Femur (tissue), 1 donor: ENCODE results near the gene EXOC3L4.
A peak's percentile ranks its signal among the peaks of the same experiment; 100 is the strongest.

Experiments used
- DNase-seq: peaks from one replicate; pipeline ENCODE4 v3.0.0-alpha.2; 2017

Gene EXOC3L4

DNA sequence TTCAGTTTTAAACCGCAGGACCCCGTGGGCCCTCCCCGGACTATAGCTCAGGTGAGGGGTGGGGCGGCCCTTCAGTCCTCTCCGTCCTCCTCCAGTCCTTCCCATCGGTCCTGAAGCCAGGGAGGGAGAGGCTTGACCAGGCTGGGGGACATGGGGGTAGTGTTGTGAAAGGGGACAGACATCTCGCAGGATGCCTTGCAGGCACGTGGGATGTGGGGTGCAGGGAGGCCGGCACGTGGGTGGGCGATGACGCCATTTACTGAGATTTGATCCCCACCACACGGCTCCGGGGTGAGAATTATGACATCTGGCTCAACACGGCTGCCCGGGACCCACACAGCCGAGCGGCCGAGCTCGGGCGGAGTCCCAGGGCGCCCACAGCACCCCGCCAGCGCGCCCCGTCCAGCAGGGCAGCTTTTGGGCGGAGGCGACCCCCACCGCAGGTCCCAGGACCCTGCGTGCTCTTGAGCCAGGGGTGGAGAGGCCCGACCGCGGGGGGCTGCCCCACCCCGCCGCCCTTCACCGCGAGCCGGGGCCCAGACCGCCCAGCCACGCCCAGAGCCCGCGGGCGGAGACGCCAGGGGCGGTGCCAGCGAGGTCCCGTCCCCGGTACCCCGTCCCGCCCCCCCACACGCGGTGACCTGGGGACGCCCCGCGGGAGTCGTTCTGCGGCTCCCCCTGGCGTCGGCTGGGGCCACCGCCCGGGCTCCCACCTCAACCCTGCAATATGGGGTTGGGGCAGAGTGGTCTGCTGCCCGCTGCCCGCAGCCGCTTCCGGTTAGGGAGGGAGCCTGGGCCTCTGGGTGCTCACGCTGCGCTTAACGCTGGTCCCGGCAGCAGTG is 3.3 kb upstream of the EXOC3L4 start:
- no peak for DNase-seq

DNA sequence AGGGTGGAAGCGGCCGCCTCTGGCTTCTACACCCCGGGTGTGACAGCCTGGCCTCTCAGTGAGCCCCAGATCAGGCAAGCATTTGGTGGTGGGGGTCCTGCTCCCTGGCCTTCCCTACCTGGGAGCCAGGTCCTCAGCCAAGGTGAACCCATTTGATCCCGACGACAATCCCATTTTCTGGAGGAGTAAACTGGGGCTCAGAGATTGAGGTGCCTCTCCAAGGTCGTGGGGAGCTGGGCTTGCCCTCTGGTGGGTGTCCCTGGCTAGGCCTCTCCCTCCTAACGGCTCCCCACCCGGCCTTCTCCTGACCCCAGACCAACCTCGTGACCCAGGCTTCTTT is 2.7 kb upstream of the EXOC3L4 start:
- DNase-seq, result no peak

DNA sequence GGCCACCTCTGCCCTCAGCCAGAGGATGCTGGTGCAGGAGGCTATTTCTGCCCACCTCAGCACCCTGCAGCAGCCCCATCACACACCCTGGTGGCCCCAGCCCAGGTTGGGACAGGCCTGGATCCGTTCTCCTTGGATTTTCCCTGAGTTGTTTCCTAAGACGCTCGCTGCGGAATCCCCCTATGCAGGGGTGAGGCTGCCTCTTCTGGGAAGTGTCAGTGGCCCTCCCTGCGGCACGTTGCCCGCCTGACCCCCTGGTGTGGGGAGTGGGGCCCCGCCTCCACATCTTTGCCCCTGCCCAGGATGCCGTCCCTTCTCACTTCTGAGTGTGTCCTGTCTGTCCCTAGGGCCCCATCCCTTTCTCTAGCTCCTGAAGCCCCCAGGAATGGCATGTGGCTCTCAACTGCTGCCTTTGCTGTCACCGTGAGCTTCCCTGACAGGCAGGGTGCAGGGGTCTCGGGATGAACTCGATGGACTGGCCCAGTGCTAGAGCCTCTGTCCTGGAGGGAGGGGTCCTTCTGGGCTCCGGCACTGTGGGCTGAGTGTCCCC is 594 bp upstream of the EXOC3L4 start:
- no peak for DNase-seq

DNA sequence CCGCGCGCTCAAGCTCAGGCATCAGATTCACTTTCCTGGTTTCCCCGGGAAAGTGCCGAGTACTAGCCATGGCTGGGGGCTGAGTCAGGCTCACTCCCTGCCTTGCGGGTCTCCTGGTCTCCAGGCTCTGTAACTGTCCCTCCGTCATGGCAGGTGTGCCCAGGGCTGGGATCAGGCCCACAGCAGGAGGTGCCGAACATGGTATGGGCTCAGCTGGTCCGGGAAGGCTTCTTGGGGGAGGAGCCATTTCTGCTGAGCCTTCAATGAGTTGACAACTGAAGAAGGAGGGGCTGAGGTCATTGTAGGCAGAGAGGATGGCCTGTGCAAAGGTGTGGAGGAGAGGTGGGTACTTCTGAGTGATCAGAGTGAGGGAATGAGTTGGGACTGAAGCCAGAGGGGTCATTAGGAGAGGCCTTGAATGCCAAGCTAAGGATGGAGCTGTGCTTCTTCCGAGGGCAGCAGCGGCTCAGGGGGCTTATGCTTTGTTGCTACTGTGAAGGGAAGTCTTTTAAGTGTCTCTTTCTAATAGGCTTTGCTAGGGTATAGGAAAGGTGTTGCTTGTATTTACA is 769 bp downstream of the EXOC3L4 start:
- DNase-seq, result no peak

DNA sequence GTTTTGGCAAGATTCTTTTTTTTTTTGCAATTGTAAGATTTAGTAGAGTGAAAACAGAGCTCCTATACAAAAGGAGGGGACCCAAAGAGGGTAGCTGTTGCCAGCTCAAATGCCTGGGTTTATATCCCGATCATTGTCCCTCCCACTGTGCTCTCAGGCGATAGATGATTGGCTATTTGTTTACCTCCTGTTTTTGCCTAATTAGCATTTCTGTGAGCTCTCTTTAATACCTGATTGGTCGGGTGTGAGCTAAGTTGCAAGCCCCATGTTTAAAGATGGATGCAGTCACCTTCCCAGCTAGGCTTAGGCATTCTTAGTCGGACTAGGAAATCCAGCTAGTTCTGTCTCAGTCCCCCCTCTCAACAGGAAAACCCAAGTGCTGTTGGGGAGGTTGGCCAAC is 1.9 kb downstream of the EXOC3L4 start:
- no peak for DNase-seq

DNA sequence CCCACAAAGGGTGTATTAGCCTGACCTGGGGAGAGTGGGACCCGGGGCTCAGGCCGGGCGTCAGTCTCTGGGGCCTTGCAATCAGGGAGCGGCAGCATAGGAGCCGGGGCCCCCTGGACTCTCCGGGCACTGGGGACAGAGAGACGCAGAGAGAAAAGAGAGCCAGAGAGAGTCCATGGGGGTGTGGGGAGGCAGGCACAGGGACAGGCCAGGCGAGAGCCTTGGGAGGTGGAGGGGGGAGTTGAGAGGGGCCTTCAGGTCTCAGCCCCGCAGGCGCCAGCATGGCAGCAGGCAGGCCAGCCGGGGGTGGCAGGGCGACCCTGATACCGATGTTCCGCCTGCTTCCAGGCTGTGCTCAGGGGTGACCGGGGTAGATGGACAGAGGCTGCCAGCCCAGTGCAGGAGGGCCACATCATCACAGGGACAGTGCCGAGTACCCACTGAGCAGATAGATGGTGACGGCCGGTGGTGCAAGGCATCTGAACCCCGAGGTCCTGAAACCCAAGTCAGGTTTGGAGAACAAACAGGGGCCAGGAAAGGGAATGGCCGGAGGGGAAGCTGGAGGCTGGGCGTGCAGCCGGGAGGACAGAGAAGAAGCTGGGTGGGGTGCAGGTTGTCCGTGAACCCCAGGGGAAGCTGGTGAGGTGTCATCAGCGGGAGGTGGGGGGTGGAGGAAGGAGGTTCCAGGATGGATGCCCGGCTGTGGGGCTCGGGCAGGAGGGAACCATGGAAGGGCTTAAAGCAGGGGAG is 2.9 kb downstream of the EXOC3L4 start:
- no peak for DNase-seq

DNA sequence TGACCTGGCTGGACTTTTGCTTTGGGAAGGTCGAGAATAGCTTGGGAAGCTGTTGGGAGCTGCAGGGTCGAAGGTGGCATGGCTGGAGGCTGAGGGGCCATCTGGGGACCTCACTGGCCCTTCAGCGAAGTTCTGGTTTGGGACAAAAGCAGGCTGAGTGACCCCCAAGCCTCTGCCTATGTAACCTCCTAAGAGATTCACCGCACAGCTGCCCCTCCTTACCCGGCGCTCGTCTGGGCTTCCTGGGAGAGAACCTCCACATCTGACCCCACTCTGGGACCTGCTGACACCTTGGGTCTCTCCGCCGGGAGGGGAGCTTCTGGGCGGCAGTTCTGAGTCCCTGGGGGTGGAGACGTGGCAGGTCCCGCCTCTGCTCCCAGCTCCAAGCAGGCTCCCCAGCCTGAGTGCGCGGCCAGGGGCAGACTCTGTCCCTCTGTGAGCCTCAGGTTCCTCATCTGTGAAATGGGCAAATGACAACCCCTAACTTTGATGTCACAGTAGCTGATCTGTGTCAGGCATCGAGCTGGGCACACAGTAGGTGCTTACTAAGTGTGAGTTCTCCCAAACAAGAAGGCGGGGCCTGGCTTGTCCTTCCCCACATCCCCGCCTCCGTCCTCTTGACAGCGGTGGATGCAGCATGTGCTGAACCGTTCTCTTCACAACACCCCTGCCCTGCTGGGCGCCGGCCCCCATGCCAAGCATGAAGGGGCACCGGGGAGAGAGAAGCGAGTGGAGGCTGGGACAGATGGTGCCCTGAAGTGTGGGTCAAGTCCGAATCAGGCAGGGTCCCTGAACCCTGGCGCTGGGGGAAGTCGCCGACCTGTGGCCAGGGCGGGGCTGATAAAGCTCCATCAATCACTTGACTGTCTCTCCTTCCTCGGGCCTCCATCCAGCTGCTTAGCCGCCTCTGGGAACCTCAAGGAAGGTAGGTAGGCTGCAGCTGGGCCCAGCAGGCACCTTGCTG is 3.8 kb downstream of the EXOC3L4 start:
- DNase-seq, result no peak

DNA sequence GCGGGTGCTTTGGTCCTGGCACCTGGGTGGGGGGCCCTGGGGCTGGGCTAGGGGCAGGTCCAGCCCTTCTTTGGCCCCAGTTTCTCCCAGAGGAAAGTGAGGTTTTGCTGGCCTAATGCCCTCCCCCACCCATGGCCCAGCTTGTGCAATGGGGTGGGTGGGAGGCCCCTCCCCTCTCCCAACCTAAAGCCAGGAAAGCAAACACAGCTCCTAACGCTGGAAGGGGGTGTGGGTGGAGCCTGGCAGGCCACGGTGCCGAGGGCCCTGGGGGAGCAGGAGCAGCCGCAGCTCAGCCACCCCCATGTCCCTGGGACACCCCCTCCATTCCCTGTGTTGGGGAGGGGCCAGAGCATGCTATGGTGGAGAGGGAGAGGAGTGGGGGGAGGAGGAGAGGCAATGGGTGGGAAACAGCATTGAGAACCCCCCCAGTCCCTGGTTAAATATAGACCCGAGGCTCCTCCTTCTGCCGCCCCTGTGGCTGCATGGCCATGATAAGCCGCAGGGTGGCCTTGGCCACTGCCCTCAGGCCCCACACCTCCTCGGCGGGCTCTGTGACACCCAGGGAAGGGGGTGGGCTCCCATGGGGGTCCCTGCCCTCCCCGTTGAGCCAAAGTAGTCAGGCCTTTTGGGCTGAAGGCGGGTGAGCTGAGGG is 4.7 kb downstream of the EXOC3L4 start:
- DNase-seq, result no peak

DNA sequence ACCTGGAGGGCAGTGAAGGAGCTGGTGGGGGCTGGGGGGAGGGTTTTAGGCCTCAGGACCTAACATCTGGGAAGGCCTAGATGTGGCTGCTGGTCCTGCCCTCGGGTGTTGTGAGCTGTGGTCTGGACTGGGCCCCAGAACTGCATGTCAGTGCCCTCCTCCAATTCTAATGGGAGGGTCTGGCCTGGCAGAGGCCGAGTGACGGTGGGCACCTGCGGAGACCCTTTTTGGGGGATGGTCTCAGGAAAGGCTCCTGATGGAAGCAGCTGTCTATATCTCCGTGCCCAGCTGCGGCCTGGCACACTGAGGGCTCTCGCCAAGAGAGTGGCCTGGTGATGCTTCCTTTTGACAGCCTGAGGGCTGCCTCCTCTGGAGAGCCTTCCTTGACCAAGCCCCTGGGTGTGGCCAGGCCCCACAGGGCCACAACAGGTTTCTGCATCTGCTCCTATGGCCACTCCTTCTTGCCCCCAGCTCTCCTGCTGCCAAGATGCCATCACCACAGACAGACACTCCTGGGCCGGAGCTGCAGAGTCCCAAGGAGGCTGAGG is 5.3 kb downstream of the EXOC3L4 start:
- no peak for DNase-seq

DNA sequence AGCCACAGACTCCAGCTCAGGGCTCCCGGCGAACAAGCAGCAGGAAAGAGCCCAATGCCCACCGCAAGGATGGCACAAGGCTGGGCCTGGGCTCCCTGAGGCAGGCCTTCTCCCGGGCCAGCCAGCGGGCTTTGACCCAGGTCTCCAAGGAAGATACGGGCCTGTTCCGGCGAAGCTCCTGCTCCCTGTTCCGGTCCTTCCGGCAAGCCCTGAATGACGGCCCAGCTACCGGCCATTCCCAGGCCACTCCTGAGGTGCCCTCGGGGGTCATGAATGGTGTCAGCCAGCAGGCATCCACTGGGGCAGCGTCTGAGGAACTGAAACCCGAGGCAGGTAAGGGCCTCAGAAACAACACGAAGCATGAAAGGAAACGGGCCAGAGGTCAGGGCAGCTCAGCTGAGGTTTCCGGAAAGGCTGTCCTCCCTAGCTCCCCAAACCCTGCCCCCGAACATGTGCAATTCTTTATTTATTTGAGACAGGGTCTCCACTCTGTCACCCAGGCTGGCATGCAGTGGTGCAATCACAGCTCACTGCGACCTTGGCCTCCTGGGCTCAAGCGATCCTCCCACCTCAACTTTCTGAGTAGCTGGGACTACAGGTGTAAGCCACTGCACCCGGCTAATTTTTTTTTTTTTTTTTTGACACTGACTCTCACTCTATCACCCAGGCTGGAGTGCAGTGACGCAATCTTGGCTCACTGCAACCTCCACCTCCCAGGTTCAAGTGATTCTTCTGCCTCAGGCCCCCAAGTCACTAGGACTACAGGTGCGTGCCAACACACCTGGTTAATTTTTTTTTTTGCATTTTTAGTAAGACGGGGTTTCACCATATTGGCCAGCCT is 6.0 kb downstream of the EXOC3L4 start:
- DNase-seq, result no peak

DNA sequence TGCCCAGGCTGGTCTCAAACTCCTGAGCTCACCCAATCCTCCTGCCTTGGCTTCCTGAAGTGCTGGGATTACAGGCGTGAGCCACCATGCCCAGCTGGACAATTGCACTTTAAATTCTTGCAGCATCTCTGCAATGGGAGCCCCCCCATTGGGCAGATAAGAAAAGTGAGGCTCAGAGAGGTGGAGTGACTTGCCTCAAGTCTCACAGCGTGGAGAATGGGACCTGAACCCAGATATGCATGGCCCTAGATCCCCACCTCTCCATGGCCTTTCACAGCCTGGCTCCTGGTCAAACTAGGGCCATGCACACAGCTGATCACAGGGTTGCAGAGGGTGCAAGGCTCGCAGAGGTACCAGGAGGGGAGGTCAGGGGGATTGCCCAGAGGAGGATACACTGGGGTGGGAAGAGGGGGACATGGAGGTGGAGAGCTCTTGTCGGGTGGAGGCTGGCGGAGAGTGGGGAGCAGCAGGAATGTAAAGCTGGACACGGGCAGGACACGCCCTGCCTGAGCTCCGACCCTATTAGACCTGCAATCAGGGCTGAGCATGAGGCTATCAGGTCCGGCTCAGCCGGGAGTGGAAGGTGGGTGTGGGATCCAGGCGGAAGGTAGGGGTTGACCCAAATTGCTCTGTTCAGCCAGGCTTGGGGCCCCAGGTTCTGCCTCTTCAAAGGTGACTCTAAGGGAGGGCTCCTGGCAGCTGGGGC is 6.9 kb downstream of the EXOC3L4 start:
- no peak for DNase-seq

DNA sequence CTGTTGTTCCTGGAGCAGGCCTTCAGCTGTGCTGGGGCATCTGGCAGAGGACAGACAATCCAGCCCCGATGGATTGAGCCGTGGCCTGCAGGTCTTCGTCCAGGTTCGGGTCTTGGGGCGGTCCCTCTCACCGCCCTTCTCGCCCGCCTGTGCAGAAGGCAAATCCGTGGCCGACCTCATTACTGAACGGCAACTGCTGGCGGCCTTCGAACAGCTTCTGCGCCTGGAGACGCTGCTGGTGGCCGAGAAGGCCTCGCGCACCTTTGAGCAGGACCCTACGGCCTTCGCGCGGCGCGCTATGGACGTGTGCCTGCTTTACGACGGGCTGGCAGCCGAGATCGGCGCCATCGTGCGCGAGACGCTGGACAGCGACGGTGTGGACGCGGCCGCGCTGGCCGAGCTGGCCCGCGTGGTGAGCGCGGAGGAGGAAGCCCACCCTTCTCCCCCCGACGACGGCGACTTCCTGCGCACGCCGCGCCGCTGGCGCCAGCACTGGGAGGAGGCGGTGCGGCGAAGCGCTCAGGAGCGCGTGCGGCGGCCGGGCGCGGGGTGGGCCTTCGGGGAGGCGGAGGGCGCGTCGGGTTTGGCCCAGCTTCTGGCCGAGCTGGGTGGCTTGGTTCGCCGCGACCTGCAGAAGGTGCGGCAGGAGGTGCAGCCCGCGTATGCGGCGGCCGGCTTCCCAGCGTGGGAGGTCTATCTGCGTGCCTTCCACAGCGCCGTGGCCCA is 7.6 kb downstream of the EXOC3L4 start:
- DNase-seq, result no peak

DNA sequence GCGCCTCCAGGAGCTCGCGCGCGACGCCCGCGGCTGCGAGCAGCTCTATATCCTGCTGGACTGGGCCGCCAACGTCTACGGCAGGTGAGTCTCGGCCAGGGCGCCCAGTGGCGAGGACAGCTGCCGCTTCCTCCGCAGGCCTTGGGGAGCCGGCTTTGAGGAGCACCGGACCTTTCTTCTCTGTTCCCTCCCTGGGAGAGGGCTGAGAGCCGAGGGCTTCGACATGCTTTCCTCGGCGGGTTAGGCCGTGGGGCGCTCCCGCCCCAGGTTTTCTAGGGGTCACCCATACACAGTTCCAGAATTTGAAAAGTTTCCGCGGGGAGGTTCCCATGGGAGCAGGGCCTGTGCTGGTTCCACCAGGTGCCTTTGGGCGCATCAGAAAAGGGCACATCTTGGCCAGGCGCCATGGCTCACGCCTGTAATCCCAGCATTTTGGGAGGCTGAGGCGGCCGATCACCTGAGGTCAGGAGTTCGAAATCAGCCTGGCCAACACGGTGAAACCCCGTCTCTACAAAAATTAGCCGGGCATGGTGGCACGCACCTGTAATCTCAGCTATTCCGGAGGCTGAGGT is 8.2 kb downstream of the EXOC3L4 start:
- DNase-seq, result no peak

DNA sequence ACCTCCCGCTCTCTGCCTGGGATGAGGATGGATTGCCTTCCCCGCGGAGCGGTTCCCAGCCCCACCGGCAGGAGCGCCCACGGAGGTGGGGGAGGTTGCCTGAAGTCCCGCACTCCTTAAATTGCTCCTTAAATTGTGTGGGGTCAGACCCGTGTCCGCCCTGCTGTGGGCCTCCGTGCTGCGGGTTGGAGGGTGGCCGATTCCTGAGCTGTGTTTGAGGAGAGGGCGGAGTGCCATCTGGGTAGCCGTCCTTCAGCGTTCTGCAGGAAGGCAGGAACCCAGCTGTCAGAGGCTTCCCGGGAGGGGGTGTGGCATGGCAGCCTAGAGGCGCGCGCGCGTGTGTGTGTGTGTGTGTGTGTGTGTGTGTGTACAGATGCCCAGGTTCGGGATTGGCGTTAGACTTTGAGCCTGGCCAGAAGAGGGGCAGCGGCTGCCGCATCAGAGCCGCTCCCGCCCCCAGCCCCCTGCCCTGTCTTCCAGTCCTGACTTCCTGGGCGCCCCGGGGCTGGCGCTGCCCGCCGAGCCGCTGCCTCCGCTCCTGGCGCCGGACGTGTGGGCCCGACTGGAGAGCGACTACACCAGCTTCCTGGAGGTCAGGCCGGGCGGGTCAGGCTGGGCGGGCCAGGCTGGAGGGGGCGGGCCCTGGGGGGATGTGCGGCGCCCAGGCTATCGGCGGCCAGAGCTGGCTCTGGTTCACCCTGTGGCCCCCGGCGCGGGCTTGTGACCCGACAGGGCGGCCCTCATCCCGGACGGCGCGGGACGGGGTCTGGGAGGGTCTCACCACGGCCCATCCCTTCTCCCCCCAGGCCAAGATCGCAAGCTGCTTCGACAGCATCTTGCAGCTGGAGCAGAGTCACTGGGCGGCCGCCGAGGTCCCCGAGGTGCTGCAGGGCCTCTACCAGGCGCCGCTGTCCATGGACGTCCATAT is 9.2 kb downstream of the EXOC3L4 start:
- peak; percentile 83 for DNase-seq

DNA sequence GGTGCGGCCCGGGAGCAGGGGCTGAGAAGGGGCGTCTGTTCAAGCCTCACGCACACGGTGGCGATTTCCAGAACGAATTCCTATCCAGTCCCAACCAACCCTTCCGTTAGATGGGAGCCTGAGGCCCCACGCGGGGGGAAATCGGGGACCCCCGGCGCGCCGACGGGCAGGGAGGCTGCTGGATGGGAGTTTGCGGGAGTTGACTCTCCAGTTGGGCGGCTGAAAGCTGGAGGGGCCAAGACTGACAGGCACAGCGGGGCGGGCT is 9.8 kb downstream of the EXOC3L4 start:
- DNase-seq, result no peak

DNA sequence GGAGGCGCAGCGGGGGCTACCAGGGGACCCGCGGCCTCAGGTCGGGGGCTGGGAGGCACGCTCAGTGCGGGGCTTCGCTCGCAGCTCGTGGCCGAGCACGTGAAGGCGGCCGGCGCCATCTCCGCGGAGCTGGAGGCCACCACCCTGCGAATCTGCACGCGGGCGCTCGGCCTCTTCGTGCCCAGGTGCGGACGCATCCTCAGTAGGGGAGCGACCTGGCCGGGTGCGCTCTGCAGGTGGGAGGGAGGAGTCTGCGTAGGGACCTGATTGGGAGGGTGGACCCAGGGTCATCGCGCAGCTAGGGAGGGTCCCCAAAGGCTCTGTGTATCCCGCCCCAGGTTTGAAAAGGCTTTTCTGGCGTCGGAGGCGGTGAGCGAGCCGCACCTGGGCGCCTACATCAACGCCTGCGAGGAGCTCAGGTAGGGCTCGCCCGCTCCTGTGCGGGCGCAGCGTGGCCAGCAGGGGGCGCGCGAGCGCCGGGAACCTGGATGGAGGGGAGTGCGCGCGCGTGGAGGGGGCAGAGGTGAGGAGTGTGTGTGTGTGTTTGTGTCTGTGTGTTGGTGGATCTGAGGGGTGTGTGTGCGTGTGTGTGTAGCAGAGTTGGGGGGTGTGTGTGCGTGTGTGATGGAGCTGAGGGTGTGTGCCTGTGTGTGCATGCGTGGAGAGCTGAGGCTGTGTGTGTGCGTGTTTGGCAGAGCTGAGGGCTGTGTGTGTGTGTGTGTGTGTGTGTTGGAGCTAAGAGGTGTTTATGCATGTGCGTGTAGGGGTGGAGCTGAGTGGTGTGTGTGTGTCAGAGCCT is 10.3 kb downstream of the EXOC3L4 start:
- peak; percentile 69 for DNase-seq

DNA sequence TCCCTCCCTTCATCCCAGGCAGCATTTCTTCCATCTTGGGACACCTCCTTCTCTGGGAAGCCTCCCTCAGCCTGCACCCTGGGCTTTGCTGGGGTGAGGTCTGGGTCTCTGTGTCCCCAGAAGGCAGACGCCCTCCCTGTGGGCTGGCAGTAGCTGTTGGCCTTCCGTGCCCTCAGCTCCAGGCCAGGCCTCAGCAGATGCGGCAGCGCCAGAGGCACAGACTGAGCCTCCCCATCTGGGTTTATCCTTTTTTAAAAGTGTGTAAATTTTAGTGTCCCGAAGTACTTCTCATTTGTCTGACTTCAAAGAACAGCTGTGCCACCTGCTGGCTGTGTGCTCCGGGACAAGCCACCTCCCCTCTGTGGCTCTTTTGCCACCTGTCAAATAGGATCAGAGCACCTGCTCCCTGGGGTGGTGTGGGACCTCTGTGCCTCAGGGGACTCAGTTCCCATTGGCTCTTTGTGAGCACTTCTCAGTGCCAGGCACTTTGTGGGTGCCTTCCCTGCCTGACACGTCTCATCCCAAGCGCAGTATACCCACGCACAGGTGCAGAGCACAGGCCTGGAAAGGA is 11.1 kb downstream of the EXOC3L4 start:
- DNase-seq, result no peak
